Limb (tissue), 2 donors: ENCODE measurements around the gene SGCE.

Experiments used
- DNase-seq, 2 donors: peaks; one replicate each; pipeline ENCODE4 v3.0.0-alpha.2; 2016; ENCODE audit errors: extremely low spot score in 2 of 2

The SGCE gene

DNA sequence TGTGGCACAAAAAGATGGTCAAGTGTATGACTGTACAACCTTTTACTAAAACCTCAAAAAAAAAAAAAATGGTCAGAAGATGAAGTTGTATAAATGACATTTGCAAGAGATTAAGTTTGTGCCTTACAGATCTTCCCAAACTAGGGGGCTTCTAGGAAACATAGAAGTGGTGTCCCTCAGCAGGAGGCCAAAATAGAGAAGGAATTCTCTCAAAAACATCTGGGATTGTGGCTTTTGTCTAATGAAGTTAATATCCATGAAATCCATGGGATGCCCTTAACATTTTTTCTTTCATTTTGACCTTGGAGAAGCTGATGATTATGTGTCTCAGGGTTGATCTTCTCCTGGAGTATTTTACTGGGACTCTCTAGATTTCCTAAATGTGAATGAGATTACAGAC, 84.1 kb downstream of the SGCE start:
- no peak for DNase-seq

GRCh38 chr7:94567396-94567795, 88.5 kb downstream of the SGCE start:
- DNase-seq = no peak

- no peak for DNase-seq
These were observed 90.6 kb downstream of the SGCE start for GRCh38 chr7:94565247-94565894.

GRCh38 chr7:94562525-94562924, 93.4 kb downstream of the SGCE start:
- no peak for DNase-seq

DNA sequence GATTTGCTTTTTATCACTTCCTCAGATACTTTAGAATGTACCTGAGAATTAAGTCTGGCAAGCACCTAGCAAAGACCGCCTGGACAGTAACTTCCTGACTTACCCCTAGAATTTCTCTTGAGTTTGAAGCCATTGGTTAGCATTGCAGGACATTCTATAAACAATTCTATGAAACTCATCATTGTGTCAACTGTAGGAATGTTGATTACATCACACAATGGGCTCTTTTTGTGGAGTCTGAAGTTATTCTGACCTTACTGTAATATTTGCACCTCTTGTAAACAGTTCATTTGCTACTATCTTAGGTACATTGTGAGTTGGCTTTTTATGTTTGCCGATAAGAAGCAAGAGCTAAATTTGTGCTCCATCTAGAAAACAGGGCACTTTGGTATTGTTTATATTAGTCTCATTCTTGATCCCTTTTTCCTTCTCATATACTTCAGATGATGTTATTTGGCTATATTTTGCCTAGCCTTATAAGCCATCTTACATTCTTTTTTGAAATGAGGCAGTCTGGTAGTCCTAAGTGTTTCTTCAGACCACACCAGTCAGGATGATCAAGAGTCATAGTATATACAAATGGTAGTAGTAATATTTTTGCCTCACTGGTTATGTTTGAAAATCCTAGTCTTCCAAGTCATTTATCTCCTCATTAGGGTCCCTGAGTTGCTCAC, 94.0 kb downstream of the SGCE start:
- no peak for DNase-seq

DNA sequence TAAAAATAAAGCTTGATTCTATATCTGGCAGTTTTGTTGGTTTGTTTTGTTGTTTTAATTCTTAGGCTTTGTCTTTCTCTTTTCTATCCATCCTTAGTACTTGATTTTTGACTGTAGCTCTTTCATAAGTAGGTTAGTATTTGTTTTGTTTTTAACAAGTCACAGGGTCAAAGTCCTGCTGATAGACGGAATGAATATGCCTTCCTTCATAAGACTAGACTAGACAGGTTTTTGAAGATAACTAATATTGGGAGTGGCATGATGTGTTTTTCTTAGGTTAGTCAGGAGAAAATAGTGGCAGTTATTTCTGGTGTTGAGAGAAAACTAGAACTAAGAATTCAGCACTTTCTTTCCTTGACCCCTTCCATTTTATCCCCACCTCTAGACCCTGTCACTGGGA, 96.0 kb downstream of the SGCE start:
- no peak for DNase-seq

DNA sequence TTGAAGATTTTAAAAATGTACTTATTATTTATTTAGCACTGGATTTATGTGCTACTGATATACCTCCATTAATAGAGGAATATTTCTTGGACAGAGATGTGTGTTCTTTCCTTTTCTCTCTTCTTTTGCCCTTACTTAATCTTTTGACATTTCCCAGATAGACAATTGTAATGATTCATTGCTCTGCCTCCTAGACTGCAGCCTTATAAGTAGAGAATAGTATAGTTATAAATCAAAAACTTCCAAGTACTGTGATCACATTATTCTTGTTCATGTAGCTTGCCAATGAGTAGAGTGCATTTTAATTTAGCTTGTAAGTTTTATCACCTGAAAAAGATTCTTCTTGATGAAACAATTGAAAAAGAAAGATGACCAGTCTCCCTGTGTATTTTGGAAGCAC, 98.7 kb downstream of the SGCE start:
- no peak for DNase-seq

- DNase-seq = no peak
These were observed 99.9 kb downstream of the SGCE start for GRCh38 chr7:94556028-94556427.

DNA sequence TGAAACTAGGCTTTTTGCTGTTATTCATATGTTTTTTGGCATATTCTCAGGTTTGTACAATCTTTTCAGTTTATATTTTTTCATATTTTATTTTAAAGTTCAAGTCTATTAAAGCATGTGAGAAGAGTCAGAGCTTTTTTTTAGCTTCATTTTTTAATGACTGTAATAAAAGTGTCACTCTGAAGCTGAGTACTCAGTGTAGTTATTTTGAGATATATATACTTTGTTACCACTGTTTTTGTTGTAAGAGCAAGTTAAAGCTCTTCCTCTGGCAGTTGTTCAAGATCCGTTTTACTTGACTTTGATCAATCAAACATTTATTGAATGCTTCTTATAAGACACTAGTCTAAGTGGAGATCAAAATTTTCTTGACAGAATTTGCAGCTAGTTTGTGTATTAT, 108.8 kb downstream of the SGCE start:
- DNase-seq = no peak

DNA sequence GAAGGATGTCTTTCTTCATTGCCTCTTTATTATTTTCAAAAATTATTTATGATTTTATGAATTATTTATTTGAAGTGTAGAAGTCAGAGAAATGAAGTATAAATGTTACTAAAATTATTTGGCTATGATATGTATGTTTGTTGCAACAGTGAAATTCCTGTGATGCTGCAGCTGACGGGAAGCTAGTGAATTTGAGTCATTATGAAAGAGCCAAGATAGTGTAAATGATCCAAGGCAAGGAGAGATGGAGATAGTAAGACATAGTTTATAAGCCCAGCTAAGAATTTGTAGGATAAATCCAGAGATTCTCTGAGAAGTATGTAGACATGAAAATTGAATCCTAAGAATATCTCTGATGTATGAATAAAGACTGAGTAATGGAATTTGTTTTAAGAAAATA, 115.5 kb downstream of the SGCE start:
- no peak for DNase-seq
